ENCODE measurements around the gene ZSCAN25. TPM values are rescaled to one million over a fixed set of nuclear protein-coding genes. Genes with fewer than 3 reads are reported as not detected.

The ZSCAN25 gene
- total and polyA plus RNA-seq, 4 experiments from 2014 or later, result 10.2 to 43.1 (median 29.4) TPM

DNA sequence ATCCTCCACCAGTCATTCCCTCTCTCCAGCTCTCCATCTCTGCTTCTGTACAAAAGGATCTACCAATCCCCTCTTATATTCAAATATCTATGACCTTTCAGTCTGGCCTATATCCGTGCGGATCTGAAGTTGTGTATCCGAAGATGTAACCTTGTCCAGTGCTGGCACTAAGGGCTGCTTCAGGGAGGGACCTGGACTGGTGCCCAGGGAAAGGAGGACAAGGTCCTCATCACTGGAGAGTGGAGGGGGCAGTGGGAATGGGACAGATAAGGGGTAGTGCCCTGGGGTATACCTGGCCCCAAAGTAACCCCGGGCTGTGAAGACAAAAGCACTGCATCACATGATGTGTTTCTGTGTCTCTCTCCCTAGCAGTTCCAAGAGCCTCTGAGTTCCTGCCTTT, 16.9 kb upstream of the ZSCAN25 start:
- H3K4me1 ChIP-seq (ENCODE audit: insufficient read depth, low read length), result no peaks in the 10 kb centered on the region
- ChIA-PET POLR2A (ENCODE audit: partially characterized antibody) (interaction anchor here (1.4 kb wide), 1 partner anchor 42 kb away, joined by 3 read pairs; no protein-coding TSS in a partner anchor), CTCF (ENCODE audit: partially characterized antibody) (no interaction called here)
- H3K27ac Mint-ChIP-seq, result peak overlapping the region in 1 of 7 donors; percentile 7
- no peaks in the 10 kb centered on the region for H3K9me3 ChIP-seq (ENCODE audit: control insufficient read depth in 1 of 2, low read length in 2 of 2)
- H3K27ac ChIP-seq (ENCODE audit: low read depth, low read length), result no peak overlapping the region
- H3K9me3 Mint-ChIP-seq, result no peaks in the 10 kb centered on the region
- no peaks in the 10 kb centered on the region for H3K36me3 ChIP-seq (ENCODE audit: insufficient read depth, low read length)
- no peaks in the 10 kb centered on the region for H3K36me3 Mint-ChIP-seq
- H3K27me3 ChIP-seq (ENCODE audit: insufficient read depth, low read length), result no peaks in the 10 kb centered on the region
- no peaks in the 10 kb centered on the region for H3K27me3 Mint-ChIP-seq
- no peaks in the 10 kb centered on the region for H3K4me1 Mint-ChIP-seq
- intact Hi-C loops (cut with micrococcal nuclease), result no loop called here
- no peak overlapping the region for H3K4me3 ChIP-seq (ENCODE audit: low read length in 2 of 2)
- no peak overlapping the region for H3K4me3 Mint-ChIP-seq
- no peak for DNase-seq

DNA sequence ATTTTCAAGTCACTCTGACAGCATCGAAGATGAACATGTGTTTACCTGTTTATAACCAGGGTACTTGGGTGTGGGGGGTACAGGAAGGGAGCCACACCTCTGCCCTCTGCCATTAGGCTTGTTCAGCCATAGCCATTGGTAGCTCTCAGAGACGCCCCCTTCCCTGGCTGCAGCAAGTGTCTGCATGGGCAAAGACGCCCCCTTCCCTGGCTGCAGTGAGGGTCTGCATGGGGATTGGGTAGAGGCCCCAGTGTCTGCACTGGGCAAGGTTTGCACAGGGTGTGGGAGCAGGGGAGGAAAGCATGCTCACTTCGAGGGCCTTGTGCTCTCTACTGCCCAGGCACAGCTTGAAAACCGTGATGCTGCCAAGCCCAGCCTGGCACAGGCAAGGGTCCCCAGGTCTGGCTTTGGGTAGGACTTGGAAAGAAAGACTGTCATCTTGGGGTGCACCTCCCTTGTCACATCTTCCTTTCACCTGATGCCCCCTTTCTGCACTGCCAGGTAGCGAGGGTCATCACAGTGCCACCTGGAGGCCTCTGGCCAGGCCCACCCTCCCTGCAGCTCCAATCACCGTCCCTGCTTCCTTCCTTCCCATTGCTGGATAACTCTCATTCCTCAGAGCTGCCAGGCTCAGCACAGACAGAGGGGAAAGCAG, 15.0 kb upstream of the ZSCAN25 start:
- no peak overlapping the region for H3K4me3 ChIP-seq (ENCODE audit: low read length in 2 of 2)
- H3K9me3 Mint-ChIP-seq, result no peaks in the 10 kb centered on the region
- no peaks in the 10 kb centered on the region for H3K4me1 ChIP-seq (ENCODE audit: insufficient read depth, low read length)
- no peaks in the 10 kb centered on the region for H3K4me1 Mint-ChIP-seq
- intact Hi-C loops (cut with micrococcal nuclease), result no loop called here
- DNase-seq, result no peak
- ChIA-PET CTCF (ENCODE audit: partially characterized antibody) (interaction anchor here (0.8 kb wide), 1 partner anchor 23 kb away, joined by 3 read pairs; no protein-coding TSS in a partner anchor), POLR2A (ENCODE audit: partially characterized antibody) (no interaction called here)
- H3K4me3 Mint-ChIP-seq, result peak overlapping the region in 1 of 8 donors; percentile 41
- H3K36me3 ChIP-seq (ENCODE audit: insufficient read depth, low read length), result no peaks in the 10 kb centered on the region
- H3K36me3 Mint-ChIP-seq, result no peaks in the 10 kb centered on the region
- H3K27ac Mint-ChIP-seq, result no peak overlapping the region
- peaks cover 0 to 2% of the 10 kb centered on the region in 2 donors for H3K27me3 Mint-ChIP-seq
- H3K9me3 ChIP-seq (ENCODE audit: control insufficient read depth in 1 of 2, low read length in 2 of 2), result no peaks in the 10 kb centered on the region
- H3K27ac ChIP-seq (ENCODE audit: low read depth, low read length), result no peak overlapping the region
- no peaks in the 10 kb centered on the region for H3K27me3 ChIP-seq (ENCODE audit: insufficient read depth, low read length)

DNA sequence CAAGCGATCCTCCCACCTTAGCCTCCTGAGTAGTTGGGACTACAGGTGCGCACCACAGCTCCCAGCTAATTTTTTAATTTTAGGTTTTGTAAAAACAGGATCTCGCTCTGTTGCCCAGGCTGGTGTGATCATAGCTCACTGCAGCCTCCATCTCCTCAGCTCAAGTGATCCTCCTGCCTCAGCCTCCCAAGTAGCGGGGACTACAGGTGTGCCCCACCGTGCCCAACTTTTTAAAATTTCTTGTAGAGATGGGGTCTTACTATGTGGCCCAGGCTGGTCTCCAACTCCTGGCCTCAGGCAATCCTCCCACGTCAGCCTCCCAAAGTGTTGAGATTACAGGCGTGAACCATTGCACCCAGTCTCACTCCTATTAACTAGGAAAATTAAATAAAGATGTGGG, 11.2 kb upstream of the ZSCAN25 start:
- no peak overlapping the region for H3K4me3 Mint-ChIP-seq
- no peaks in the 10 kb centered on the region for H3K36me3 ChIP-seq (ENCODE audit: insufficient read depth, low read length)
- ChIA-PET POLR2A (ENCODE audit: partially characterized antibody) (no interaction called here), CTCF (ENCODE audit: partially characterized antibody) (no interaction called here)
- no peak for DNase-seq
- H3K9me3 ChIP-seq (ENCODE audit: control insufficient read depth in 1 of 2, low read length in 2 of 2), result no peaks in the 10 kb centered on the region
- H3K27ac ChIP-seq (ENCODE audit: low read depth, low read length), result no peak overlapping the region
- no peaks in the 10 kb centered on the region for H3K4me1 ChIP-seq (ENCODE audit: insufficient read depth, low read length)
- H3K9me3 Mint-ChIP-seq, result no peaks in the 10 kb centered on the region
- intact Hi-C loops (cut with micrococcal nuclease), result no loop called here
- peaks cover 0 to 2% of the 10 kb centered on the region in 2 donors for H3K27me3 Mint-ChIP-seq
- H3K4me1 Mint-ChIP-seq, result no peaks in the 10 kb centered on the region
- H3K27me3 ChIP-seq (ENCODE audit: insufficient read depth, low read length), result no peaks in the 10 kb centered on the region
- no peak overlapping the region for H3K4me3 ChIP-seq (ENCODE audit: low read length in 2 of 2)
- H3K36me3 Mint-ChIP-seq, result no peaks in the 10 kb centered on the region
- no peak overlapping the region for H3K27ac Mint-ChIP-seq

GRCh38 chr7:99606531-99606930, 10.2 kb upstream of the ZSCAN25 start:
- H3K4me1 ChIP-seq (ENCODE audit: insufficient read depth, low read length), result no peaks in the 10 kb centered on the region
- Mint-ChIP-seq H3K27me3 (peaks cover 0 to 2% of the 10 kb centered on the region in 2 donors), H3K9me3 (no peaks in the 10 kb centered on the region), H3K4me3 (no peak overlapping the region), H3K4me1 (no peaks in the 10 kb centered on the region), H3K27ac (peak overlapping the region in 1 of 7 donors; percentile 7), H3K36me3 (no peaks in the 10 kb centered on the region)
- CTCF ChIA-PET (ENCODE audit: partially characterized antibody), result no interaction called here
- no peaks in the 10 kb centered on the region for H3K9me3 ChIP-seq (ENCODE audit: control insufficient read depth in 1 of 2, low read length in 2 of 2)
- no peaks in the 10 kb centered on the region for H3K36me3 ChIP-seq (ENCODE audit: insufficient read depth, low read length)
- no peaks in the 10 kb centered on the region for H3K27me3 ChIP-seq (ENCODE audit: insufficient read depth, low read length)
- no peak overlapping the region for H3K4me3 ChIP-seq (ENCODE audit: low read length in 2 of 2)
- no peak overlapping the region for H3K27ac ChIP-seq (ENCODE audit: low read depth, low read length)
- POLR2A ChIA-PET (ENCODE audit: partially characterized antibody), result no interaction called here
- intact Hi-C loops (cut with micrococcal nuclease), result no loop called here
- DNase-seq, result no peak

DNA sequence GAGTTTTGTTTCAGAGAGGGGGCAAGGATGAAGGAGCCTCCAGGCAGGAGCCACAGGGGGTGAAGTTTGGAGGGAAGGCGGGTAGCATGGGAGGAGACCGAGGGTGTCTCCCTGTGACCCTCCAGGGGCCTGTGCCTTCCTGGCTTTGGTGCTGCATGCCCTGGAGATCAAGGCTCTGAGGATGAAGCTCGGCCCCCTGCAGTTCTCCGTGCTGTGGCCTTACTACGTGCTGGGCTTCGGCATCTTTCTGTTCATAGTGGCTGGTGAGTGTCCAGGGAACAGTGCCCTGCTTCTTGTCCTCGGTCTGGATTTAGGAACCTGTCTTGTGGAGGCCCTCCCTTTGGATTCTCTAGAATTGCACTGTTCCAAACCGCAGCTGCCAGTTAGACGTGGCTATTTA, 9.2 kb upstream of the ZSCAN25 start:
- no peak overlapping the region for H3K27ac ChIP-seq (ENCODE audit: low read depth, low read length)
- no peaks in the 10 kb centered on the region for H3K4me1 ChIP-seq (ENCODE audit: insufficient read depth, low read length)
- no peaks in the 10 kb centered on the region for H3K36me3 ChIP-seq (ENCODE audit: insufficient read depth, low read length)
- Mint-ChIP-seq H3K27ac (no peak overlapping the region), H3K4me1 (no peaks in the 10 kb centered on the region), H3K27me3 (peaks cover 0 to 2% of the 10 kb centered on the region in 2 donors), H3K4me3 (peak overlapping the region in 1 of 8 donors; percentile 5), H3K9me3 (no peaks in the 10 kb centered on the region), H3K36me3 (no peaks in the 10 kb centered on the region)
- H3K4me3 ChIP-seq (ENCODE audit: low read length in 2 of 2), result no peak overlapping the region
- no peaks in the 10 kb centered on the region for H3K9me3 ChIP-seq (ENCODE audit: control insufficient read depth in 1 of 2, low read length in 2 of 2)
- no peak for DNase-seq
- no peaks in the 10 kb centered on the region for H3K27me3 ChIP-seq (ENCODE audit: insufficient read depth, low read length)
- ChIA-PET CTCF (ENCODE audit: partially characterized antibody) (no interaction called here), POLR2A (ENCODE audit: partially characterized antibody) (no interaction called here)
- intact Hi-C loops (cut with micrococcal nuclease), result no loop called here

- no peak overlapping the region for H3K4me3 ChIP-seq (ENCODE audit: low read length in 2 of 2)
- Mint-ChIP-seq H3K4me3 (peak overlapping the region in 3 of 8 donors; percentile 4 to 72 (median 12)), H3K36me3 (peaks cover 9 to 28% of the 10 kb centered on the region in 2 donors), H3K27me3 (no peaks in the 10 kb centered on the region), H3K27ac (no peak overlapping the region), H3K9me3 (no peaks in the 10 kb centered on the region), H3K4me1 (peaks cover 18 to 46% (median 32%) of the 10 kb centered on the region in 4 donors)
- no peaks in the 10 kb centered on the region for H3K27me3 ChIP-seq (ENCODE audit: insufficient read depth, low read length)
- peaks cover 21% of the 10 kb centered on the region for H3K4me1 ChIP-seq (ENCODE audit: insufficient read depth, low read length)
- POLR2A ChIA-PET (ENCODE audit: partially characterized antibody), result interaction anchor here (3.2 to 3.6 kb wide), 2 partner anchors 56 to 110 kb away, joined by 19 to 53 read pairs; partner anchors contain the start of genes ZKSCAN5 and ZNF655
- no peaks in the 10 kb centered on the region for H3K9me3 ChIP-seq (ENCODE audit: control insufficient read depth in 1 of 2, low read length in 2 of 2)
- H3K27ac ChIP-seq (ENCODE audit: low read depth, low read length), result no peak overlapping the region
- intact Hi-C loops (cut with micrococcal nuclease), result no loop called here
- CTCF ChIA-PET (ENCODE audit: partially characterized antibody), result no interaction called here
- DNase-seq, result no peak
- peaks cover 13% of the 10 kb centered on the region for H3K36me3 ChIP-seq (ENCODE audit: insufficient read depth, low read length)
These were observed 2.3 kb upstream of the ZSCAN25 start for GRCh38 chr7:99614495-99614894.

- H3K4me3 ChIP-seq (ENCODE audit: low read length in 2 of 2), result peak overlapping the region; percentile 79
- no peaks in the 10 kb centered on the region for H3K9me3 Mint-ChIP-seq
- H3K4me3 Mint-ChIP-seq, result peak overlapping the region; percentile 96 to 99 (median 98)
- no peaks in the 10 kb centered on the region for H3K27me3 Mint-ChIP-seq
- POLR2A ChIA-PET (ENCODE audit: partially characterized antibody), result interaction anchor here (1.1 to 3.6 kb wide), 11 partner anchors 9 to 485 kb away, joined by 3 to 53 read pairs (median 5); partner anchors contain the start of genes ATP5MF, FAM200A, MCM7 and TMEM225B
- DNase-seq, result no peak
- H3K27me3 ChIP-seq (ENCODE audit: insufficient read depth, low read length), result no peaks in the 10 kb centered on the region
- peak overlapping the region; percentile 90 to 99 (median 96) for H3K27ac Mint-ChIP-seq
- CTCF ChIA-PET (ENCODE audit: partially characterized antibody), result interaction anchor here (0.8 to 1.7 kb wide), 4 partner anchors 8 to 59 kb away, joined by 3 to 6 read pairs (median 3); partner anchors contain the start of gene ZNF655
- peaks cover 23% of the 10 kb centered on the region for H3K36me3 ChIP-seq (ENCODE audit: insufficient read depth, low read length)
- H3K27ac ChIP-seq (ENCODE audit: low read depth, low read length), result no peak overlapping the region
- H3K36me3 Mint-ChIP-seq, result peaks cover 21 to 42% of the 10 kb centered on the region in 2 donors
- peaks cover 18 to 48% (median 37%) of the 10 kb centered on the region in 4 donors for H3K4me1 Mint-ChIP-seq
- H3K9me3 ChIP-seq (ENCODE audit: control insufficient read depth in 1 of 2, low read length in 2 of 2), result no peaks in the 10 kb centered on the region
- intact Hi-C loops (cut with micrococcal nuclease), result loop anchor here (1.0 to 2.0 kb wide), 6 partner anchors 8 to 143 kb away; partner anchors contain the start of genes ZKSCAN5, ZNF655 and ZNF789
- peaks cover 21% of the 10 kb centered on the region for H3K4me1 ChIP-seq (ENCODE audit: insufficient read depth, low read length)
These were observed 772 bp upstream of the ZSCAN25 start for GRCh38 chr7:99615989-99616358.

Data from CD4-positive, alpha-beta memory T cell (primary cell).